Stimulated activated CD4-positive, alpha-beta T cell treated with anti-CD3 and anti-CD28 coated beads, Interleukin-2, amount 100 ng/mL, for 24 hours (primary cell): ENCODE data around the gene TRIO.
A peak's percentile ranks its signal among the peaks of the same experiment; 100 is the strongest.

Source experiments
- DNase-seq, 2 donors: peaks; one replicate each; pipeline ENCODE4 v3.0.0-alpha.2; 2020

The TRIO gene

DNA sequence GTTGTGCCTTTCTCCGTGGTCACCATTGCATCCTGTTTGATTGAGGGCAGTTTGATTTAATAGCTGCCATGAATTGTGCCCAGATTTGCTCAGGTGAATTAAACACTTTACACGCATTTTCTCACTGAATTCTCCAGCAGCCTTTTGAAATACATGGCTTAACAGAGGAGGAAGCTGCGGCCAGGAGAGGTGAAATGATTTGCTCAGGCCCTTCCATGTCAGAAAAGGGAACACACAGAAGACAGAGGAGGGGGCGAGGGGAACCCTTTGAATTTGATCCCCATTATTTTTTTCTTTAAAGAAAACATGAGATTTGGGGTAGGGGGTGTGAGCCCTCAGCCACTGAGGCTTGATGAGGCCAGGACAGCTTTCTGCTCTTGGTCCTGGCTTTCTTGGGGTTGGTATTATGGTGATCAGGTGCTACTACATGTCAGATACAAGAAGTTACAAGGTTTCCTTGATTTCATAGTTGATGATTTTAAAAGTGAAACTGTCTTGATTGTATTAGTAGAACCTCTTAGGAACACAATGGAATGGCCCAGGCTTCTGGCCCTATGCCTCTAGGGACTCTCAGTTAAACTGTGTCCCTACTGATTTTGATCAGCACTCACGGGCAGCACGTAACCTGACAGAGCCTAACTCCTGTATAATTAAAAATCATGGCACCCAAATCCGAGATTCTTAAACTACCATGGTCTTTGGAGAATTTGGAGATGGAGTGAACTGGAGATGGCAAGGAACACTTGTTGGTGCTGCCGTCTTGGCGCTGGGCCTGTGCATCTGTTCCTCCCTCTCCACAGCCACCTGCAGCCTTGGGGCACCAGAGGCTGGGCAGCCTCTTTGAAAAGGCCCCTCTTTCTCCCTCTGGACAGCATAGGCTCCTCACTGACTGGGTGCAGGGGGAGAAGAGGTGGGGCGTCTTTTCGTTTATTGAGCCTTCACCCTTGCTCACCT lies 107.9 kb downstream of the TRIO start:
- DNase-seq: no peak

- DNase-seq: no peak
Measured at GRCh38 chr5:14251733-14252132, 108.6 kb downstream of the TRIO start.

DNA sequence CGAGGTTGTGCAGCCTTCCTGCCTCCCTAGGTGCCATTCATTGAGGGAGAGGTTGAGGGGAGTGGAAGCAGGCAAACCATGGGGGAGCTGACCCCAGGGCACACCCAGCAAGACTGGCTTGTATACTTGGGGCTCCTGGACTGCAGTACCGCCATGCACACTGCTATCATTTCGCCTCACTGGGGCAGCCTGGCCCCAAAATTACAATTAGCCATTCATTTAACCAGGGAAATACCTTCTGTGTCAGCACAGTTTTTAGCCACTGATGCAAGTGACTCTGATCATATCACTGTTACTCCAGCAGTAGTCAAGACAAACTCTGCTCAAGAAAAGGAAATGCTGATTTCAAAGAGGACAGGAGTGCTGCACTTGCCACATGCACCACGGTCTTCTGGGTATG lies 109.7 kb downstream of the TRIO start:
- no peak for DNase-seq

DNA sequence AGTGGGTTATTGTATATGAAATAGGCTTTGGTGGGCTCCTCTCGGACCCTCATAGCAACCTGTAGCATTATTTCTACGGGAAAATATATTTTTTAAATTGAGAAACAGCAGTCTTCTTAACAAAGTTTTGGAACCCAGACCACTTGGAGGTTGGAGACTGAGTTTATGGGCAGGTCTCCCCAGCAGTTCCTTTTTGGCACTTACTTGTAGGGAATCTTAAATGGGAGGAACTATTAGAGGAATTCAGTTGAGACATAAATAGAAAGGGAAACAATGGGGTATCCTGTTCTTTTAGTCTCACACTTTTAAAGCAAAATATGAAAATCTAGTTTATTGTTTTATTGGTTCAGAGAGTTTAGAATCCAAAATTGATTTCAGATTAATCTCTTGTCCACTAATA lies 111.5 kb downstream of the TRIO start:
- no peak for DNase-seq

DNA sequence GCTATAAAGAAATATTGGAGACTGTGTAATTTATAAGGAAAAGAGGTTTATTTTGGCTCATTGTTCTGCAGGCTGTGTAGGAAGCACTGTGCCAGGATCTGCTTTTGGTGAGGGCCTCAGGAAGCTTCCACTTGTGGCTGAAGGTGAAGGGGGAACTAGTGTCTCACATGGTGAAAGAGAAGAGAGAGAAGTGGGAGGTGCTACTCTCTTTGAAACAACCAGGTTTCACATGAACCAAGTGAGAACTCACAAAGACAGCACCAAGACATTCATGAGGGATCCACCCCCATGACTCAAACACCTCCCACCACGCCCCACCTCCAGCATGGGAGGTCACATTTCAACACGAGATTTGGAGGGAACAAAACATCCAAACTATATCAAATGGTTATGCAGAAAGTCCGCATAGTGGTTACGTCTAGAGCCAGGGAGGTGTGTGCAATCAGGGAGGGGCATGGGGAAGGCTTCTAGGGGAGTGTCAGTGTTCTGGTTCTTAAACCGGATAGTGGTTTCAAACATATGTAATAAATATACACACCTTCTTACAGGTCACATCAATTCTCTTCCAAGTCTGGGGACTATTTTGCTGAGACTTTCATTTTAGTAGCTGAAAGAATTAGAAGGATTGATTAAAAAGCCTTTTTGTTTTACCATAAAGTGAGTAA lies 113.0 kb downstream of the TRIO start:
- no peak for DNase-seq

- no peak for DNase-seq
Measured at GRCh38 chr5:14256756-14257393, 113.7 kb downstream of the TRIO start.

DNA sequence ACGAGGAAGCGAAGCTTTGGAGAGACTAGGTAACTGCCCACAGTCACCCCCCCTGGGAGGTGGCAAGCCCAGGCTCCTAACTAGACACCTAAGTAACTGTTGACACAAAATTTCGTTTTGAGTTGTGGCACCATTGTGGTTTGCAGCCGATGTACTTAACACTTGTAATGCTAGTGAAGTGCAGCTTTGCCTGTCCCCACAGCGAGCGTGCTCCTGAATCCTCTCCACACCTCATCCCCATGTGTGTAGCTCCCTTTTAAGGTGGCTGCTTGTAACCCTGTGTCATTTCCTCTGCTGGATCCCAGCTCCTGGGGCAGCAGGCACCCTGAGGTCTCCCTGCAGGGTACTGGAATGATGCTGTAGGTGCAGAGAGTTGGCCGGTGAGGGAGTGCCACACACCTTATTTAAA lies 114.9 kb downstream of the TRIO start:
- DNase-seq: no peak

- no peak for DNase-seq
Measured at GRCh38 chr5:14258840-14259239, 115.7 kb downstream of the TRIO start.

GRCh38 chr5:14260637-14261036 lies 117.5 kb downstream of the TRIO start:
- no peak for DNase-seq

DNA sequence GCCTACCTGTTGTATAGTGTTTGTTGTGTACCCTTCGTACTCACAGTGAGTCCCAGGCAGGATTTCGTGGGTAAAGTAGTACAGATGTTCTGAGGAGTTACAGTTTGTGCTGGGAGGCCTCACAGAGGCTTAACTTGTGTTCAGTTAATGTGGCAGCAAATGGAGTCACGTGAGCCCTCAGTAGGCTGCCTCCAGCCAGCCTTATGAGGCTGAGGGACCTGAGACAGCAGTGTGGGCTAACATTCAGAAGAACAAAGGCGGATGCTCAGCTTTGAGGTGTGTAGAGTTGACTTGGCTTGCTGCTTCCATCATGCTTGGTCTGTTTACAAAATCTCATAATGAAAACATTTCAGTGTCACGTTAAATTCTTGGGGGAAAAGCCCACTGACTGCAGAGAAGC lies 118.1 kb downstream of the TRIO start:
- no peak for DNase-seq

GRCh38 chr5:14261856-14262611 lies 118.9 kb downstream of the TRIO start:
- DNase-seq: no peak

DNA sequence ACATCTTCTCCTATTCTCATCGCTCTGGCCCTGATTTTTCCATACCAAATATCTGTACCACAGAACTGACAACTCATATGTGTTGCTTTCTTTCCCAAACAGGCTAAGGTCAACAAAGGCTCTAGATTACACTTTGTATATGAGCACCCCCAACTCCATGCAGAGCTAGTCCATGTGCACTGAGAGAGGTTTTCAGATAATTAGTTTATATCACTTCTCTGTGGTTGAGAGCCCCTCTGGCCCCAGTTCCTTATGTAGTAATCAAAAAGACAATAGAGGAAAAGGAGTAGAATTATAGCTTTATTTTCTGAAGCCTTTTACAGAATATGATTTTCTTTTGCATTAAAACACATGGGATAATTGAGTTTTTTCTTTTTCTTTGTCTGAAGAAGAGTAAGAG lies 120.0 kb downstream of the TRIO start:
- no peak for DNase-seq

GRCh38 chr5:14263699-14264098 lies 120.6 kb downstream of the TRIO start:
- DNase-seq: no peak

DNA sequence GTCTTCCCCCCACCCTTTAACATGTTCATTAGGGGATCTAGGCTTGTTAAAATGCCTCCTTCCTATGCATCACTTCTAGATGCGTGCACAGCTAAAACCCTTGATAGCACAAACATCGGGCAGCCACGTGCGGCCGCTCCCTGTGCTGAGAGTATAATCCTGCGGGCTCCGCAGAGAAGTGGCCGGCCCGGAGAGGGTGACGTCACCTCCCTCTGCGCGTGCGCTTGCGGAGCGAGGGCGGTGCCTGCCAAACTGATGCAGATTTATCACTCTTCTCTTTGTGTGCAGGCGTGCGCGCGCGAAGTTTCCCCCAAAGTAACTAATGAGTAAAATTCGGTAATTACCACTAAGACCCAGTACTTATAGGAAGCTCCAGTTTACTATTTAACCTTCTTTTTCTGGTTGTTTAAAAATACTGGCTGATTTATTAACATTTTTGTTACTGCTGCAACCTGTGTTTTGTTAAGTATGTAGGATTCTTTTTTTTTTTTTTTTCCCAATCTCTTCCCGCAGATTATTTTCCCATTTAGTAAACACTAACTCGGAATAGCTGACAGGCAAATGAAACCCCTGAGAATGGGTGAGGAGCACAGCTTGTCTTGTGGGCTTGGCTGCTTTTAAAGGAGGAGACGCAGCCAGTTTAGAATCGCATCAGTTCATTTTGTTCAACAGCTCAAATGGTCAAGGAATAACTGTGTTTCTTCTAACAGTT lies 121.6 kb downstream of the TRIO start:
- DNase-seq: peak; percentile 64 to 82

GRCh38 chr5:14265570-14265969 lies 122.4 kb downstream of the TRIO start:
- no peak for DNase-seq

GRCh38 chr5:14266171-14266570 lies 123.0 kb downstream of the TRIO start:
- no peak for DNase-seq

- DNase-seq: no peak
Measured at GRCh38 chr5:14266686-14267085, 123.5 kb downstream of the TRIO start.

DNA sequence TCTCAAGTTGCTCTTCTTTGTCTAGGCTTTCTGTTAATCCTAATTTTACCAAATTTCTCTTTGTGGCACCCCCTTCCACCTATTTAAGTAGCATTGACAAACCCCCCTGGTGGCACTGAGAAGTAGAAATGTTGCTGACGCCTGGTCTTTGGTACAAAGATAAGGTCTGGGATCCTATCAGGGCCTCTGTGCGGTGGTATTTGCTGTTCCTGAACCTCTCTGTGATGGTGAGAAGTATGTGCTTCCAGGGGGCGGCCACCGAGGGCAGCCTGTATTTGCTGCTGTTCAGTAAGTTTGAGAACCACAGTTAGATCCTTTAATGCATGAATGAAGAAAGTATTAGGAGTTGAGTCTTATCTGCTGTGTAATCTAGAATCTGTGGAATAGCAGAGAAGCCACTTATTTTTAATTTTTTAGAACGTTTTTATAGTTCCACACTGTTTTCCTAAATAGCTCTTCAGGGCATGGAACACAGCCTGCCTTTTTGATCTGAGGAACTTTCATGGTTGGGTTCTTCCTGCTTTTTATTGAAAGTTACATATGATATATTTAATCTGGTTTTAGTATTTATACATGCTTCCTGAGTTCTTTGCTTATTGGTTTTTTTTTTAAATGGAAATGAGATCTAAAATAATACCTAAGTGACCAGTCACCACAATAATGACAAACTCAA lies 124.2 kb downstream of the TRIO start:
- DNase-seq: no peak

DNA sequence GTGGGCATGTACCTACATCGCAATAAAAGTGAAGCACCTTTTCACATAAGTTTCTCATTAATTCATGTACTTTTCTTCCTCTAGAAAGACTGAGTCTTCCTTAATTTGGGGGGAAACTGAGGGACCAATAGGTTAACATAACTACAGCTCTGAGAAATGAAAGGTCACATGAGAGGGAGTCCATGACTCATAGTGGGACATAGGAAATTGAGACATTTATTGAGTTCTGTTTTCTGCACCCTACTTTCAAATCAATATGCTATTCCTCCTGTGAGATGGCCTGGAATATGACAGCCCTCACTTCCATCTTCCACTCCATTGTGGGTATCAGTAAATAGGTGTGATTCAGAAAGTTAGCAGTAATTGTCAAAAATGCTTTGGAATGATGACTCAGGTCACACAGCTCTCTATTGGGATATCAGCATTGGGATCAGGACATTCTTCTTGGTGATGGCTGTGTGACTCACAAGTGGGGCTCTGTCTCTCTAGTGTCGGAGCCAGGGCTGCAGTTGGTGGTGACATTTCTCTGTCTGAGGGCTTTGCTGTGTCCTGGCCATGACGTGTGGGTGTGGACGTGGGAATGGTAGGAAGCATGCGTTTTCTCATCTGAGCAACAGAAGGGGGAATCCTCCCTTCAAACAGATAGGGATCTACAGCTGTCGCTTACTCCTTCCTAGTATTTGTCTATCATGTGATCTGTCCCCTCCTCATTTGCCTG lies 125.0 kb downstream of the TRIO start:
- DNase-seq: no peak

DNA sequence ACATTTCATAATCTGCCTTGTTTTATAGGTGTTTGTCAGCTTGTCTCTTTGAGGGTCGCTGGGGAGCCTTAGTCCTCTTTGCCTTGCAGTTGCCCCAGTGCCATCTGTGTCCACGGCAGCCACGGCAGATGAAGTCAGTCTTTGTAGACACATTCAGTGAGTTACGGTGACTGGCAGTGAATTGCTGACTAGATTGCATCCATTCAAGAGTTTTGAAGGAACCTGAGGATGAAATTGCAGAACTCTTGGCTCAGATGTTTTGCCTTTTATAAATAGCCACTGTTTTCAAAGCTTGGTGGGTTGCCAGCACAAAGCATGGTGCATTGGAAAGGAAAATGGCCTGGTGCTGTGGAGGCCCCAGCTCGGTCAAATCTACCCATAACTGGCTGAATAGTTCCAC lies 125.6 kb downstream of the TRIO start:
- DNase-seq: no peak

GRCh38 chr5:14269395-14269794 lies 126.3 kb downstream of the TRIO start:
- no peak for DNase-seq
